NT2/D1 (cell line): ENCODE results near the gene SAT2.

Experiments used
- SUZ12 ChIP-seq: IDR thresholded peaks from 2 replicates; pipeline ENCODE4 v1.6.1; 2011; ENCODE audit not compliant: insufficient read length, insufficient read depth; ENCODE audit errors: extremely low read depth
- YY1 ChIP-seq: IDR thresholded peaks from 2 replicates; pipeline ENCODE4 v1.6.1; 2011; ENCODE audit not compliant: insufficient read length, insufficient read depth
- ZNF274 ChIP-seq: IDR thresholded peaks from 2 replicates; pipeline ENCODE4 v1.6.1; 2011; ENCODE audit warnings: mild to moderate bottlenecking, low read depth, low read length

- TF ChIP-seq ZNF274 (no peak), YY1 (no peak), SUZ12 (no peak)
Measured at GRCh38 chr17:7632492-7632894, 4.9 kb upstream of the SAT2 start.
